K562 (cell line): ENCODE measurements around the gene DGKZ. TPM values are rescaled to one million over a fixed set of nuclear protein-coding genes. Genes with fewer than 3 reads are reported as not detected.

Experiments
- EP300 ChIP-seq: IDR thresholded peaks from 2 replicates; pipeline ENCODE4 v1.6.1; 2012; ENCODE audit warnings: low read length, improper control_type of control experiment
- FOXA3 ChIP-seq, 2 experiments: fragments of 450-650 bp in 1 of 2; sonication (generic) in 1 of 2; formaldehyde crosslinking; IDR thresholded peaks in 1 of 2; conservative IDR thresholded peaks in 1 of 2; 2 replicates each; pipeline versions ENCODE4 v1.4.0 to v1.8.0; 2020 to 2022; ENCODE audit warnings: mild to moderate bottlenecking in 2 of 2, missing genetic modification reagents in 1 of 2
- JUND ChIP-seq, 2 experiments: IDR thresholded peaks; 2 replicates in 1 of 2; 3 replicates in 1 of 2; pipeline ENCODE4 v1.6.1; 2011; ENCODE audit warnings: borderline replicate concordance in 2 of 2, low read depth in 2 of 2, low read length in 2 of 2, improper control_type of control experiment in 1 of 2, missing biosample characterization in 1 of 2, missing genetic modification characterization in 1 of 2, missing genetic modification reagents in 1 of 2
- KLF1 ChIP-seq: fragments of 450-650 bp; IDR thresholded peaks from 2 replicates; pipeline ENCODE4 v1.6.1; 2016; ENCODE audit warnings: missing genetic modification characterization, missing compliant biosample characterization
- PML ChIP-seq: IDR thresholded peaks from 2 replicates; pipeline ENCODE4 v1.6.1; 2012; ENCODE audit warnings: low read length, inconsistent platforms
- PRMT5 ChIP-seq: sonication (generic); formaldehyde crosslinking; IDR thresholded peaks from 2 replicates; pipeline ENCODE4 v1.5.0; 2020; ENCODE audit warnings: missing genetic modification reagents
- PRPF4 ChIP-seq: fragments of 200-400 bp; formaldehyde crosslinking; IDR thresholded peaks from one replicate; pipeline ENCODE4 v1.6.1; 2017; ENCODE audit warnings: low read length, low read depth, mild to moderate bottlenecking; ENCODE audit not compliant: insufficient read depth, poor library complexity, severe bottlenecking
- SMAD4 ChIP-seq: fragments of 250-450 bp; sonication (Bioruptor Pico); conservative IDR thresholded peaks from 2 replicates; pipeline ENCODE4 v1.8.0; 2021; ENCODE audit warnings: inconsistent platforms, mild to moderate bottlenecking, moderate library complexity
- SMC3 ChIP-seq: conservative IDR thresholded peaks from 2 replicates; pipeline ENCODE4 v1.6.1; 2011; ENCODE audit warnings: low read depth, low read length, improper control_type of control experiment; ENCODE audit not compliant: insufficient read depth
- TCF3 ChIP-seq: sonication (generic); formaldehyde crosslinking; IDR thresholded peaks from 2 replicates; pipeline ENCODE4 v1.4.0; 2020; ENCODE audit warnings: mild to moderate bottlenecking, missing genetic modification reagents
- ZC3H11A ChIP-seq: IDR thresholded peaks from 2 replicates; pipeline ENCODE4 v1.6.1; 2012; ENCODE audit warnings: low read depth, low read length, improper control_type of control experiment
- ZNF239 ChIP-seq: fragments of 250-450 bp; sonication (Bioruptor Pico); IDR thresholded peaks from 2 replicates; pipeline ENCODE4 v1.4.0; 2020; ENCODE audit warnings: mild to moderate bottlenecking
- ZNF316 ChIP-seq: fragments of 450-650 bp; IDR thresholded peaks from 2 replicates; pipeline ENCODE4 v1.6.1; 2016
- ZNF717 ChIP-seq: fragments of 250-450 bp; sonication (Bioruptor Pico); IDR thresholded peaks from 2 replicates; pipeline ENCODE4 v1.5.0; 2021
- polyA plus RNA-seq, 8 experiments: library from polyadenylated mRNA; depleted of rRNA in 4 of 8; stranded (reverse) in 5 of 8; unstranded in 3 of 8; fragments of >200 nt; fragmentation: Nextera tagmentation in 2 of 8; fragmentation: Illumina TruSeq in 1 of 8; extraction: Ambion mirVana in 2 of 8; extraction: Trizol in 1 of 8; gene quantifications; 2 replicates each; pipeline versions ENCODE4 v1.2.1 to v1.2.3, GENCODE V29; 2011 to 2014; ENCODE audit warnings: inconsistent platforms in 1 of 8, missing spikeins in 1 of 8
- total RNA-seq, 7 experiments: library from RNA; depleted of rRNA in 6 of 7; stranded (reverse); fragments of >200 nt in 6 of 7; fragmentation: Illumina TruSeq in 2 of 7; extraction: Trizol in 2 of 7; gene quantifications; 2 replicates each; pipeline versions ENCODE4 v1.2.1 to v1.2.3, GENCODE V29; 2011 to 2021; ENCODE audit warnings: low replicate concordance in 1 of 7
- TF ChIP-seq, protein P1 (sequence below): sonication (generic); formaldehyde crosslinking; IDR thresholded peaks from 2 replicates; pipeline ENCODE4 v1.8.0; 2023; ENCODE audit warnings: mild to moderate bottlenecking, missing genetic modification reagents
- TF ChIP-seq, protein P2 (sequence below): sonication (generic); formaldehyde crosslinking; IDR thresholded peaks from 2 replicates; pipeline ENCODE4 v1.8.1; 2023; ENCODE audit warnings: missing genetic modification reagents, mild to moderate bottlenecking, borderline replicate concordance
- TF ChIP-seq, protein P3 (sequence below): fragments of 450-650 bp; IDR thresholded peaks from 2 replicates; pipeline ENCODE4 v1.6.1; 2017; ENCODE audit warnings: mild to moderate bottlenecking, moderate library complexity
- TF ChIP-seq, protein P4 (sequence below): fragments of 450-650 bp; IDR thresholded peaks from 2 replicates; pipeline ENCODE4 v1.6.1; 2016; ENCODE audit warnings: missing biosample characterization, missing genetic modification characterization
- TF ChIP-seq, protein P5 (sequence below): fragments of 450-650 bp; IDR thresholded peaks from 2 replicates; pipeline ENCODE4 v1.6.1; 2016

Gene DGKZ
- total and polyA plus RNA-seq, 9 of the 15 experiments (the other 6 are each of a cell fraction or from before 2014, with no cell fraction given), result 0.51 to 100 (median 44.2) TPM

DNA sequence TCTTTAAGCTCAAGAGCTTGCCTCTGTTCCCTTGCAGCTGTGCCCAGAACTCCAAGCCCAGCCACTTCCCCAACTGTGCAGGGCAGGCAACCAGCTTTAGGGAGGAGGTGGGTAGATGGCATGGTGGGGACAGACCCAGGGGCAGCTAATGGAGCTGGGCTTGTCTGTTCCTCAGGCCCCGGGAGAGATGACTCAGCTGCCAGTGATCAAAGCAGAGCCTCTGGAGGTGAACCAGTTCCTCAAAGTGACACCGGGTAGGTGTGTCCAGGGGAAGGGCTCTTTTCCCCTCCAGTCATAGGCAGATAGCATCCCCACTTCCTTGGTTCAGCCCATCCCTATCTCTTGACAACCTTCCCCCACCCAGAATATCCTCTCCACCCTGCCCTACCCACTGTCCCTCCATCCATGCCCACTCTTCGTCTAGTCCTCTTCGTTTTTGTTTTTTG lies 37.4 kb upstream of the DGKZ start (continued):
- TF ChIP-seq, protein P1, sequence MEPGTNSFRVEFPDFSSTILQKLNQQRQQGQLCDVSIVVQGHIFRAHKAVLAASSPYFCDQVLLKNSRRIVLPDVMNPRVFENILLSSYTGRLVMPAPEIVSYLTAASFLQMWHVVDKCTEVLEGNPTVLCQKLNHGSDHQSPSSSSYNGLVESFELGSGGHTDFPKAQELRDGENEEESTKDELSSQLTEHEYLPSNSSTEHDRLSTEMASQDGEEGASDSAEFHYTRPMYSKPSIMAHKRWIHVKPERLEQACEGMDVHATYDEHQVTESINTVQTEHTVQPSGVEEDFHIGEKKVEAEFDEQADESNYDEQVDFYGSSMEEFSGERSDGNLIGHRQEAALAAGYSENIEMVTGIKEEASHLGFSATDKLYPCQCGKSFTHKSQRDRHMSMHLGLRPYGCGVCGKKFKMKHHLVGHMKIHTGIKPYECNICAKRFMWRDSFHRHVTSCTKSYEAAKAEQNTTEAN (CRISPR knock-in tag), result no peak
- no peak for TF ChIP-seq PRPF4
- peak; percentile 15; the same call in 1 of the 2 replicates for TF ChIP-seq EP300
- peak; percentile 76 for TF ChIP-seq ZNF316
- TF ChIP-seq PRMT5 (CRISPR knock-in tag), result no peak
- no peak for TF ChIP-seq ZNF239
- TF ChIP-seq, protein P2, sequence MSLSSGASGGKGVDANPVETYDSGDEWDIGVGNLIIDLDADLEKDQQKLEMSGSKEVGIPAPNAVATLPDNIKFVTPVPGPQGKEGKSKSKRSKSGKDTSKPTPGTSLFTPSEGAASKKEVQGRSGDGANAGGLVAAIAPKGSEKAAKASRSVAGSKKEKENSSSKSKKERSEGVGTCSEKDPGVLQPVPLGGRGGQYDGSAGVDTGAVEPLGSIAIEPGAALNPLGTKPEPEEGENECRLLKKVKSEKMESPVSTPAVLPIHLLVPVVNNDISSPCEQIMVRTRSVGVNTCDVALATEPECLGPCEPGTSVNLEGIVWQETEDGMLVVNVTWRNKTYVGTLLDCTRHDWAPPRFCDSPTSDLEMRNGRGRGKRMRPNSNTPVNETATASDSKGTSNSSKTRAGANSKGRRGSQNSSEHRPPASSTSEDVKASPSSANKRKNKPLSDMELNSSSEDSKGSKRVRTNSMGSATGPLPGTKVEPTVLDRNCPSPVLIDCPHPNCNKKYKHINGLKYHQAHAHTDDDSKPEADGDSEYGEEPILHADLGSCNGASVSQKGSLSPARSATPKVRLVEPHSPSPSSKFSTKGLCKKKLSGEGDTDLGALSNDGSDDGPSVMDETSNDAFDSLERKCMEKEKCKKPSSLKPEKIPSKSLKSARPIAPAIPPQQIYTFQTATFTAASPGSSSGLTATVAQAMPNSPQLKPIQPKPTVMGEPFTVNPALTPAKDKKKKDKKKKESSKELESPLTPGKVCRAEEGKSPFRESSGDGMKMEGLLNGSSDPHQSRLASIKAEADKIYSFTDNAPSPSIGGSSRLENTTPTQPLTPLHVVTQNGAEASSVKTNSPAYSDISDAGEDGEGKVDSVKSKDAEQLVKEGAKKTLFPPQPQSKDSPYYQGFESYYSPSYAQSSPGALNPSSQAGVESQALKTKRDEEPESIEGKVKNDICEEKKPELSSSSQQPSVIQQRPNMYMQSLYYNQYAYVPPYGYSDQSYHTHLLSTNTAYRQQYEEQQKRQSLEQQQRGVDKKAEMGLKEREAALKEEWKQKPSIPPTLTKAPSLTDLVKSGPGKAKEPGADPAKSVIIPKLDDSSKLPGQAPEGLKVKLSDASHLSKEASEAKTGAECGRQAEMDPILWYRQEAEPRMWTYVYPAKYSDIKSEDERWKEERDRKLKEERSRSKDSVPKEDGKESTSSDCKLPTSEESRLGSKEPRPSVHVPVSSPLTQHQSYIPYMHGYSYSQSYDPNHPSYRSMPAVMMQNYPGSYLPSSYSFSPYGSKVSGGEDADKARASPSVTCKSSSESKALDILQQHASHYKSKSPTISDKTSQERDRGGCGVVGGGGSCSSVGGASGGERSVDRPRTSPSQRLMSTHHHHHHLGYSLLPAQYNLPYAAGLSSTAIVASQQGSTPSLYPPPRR, result no peak
- TF ChIP-seq, protein P3, sequence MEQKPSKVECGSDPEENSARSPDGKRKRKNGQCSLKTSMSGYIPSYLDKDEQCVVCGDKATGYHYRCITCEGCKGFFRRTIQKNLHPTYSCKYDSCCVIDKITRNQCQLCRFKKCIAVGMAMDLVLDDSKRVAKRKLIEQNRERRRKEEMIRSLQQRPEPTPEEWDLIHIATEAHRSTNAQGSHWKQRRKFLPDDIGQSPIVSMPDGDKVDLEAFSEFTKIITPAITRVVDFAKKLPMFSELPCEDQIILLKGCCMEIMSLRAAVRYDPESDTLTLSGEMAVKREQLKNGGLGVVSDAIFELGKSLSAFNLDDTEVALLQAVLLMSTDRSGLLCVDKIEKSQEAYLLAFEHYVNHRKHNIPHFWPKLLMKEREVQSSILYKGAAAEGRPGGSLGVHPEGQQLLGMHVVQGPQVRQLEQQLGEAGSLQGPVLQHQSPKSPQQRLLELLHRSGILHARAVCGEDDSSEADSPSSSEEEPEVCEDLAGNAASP, result no peak
- TF ChIP-seq, protein P4, sequence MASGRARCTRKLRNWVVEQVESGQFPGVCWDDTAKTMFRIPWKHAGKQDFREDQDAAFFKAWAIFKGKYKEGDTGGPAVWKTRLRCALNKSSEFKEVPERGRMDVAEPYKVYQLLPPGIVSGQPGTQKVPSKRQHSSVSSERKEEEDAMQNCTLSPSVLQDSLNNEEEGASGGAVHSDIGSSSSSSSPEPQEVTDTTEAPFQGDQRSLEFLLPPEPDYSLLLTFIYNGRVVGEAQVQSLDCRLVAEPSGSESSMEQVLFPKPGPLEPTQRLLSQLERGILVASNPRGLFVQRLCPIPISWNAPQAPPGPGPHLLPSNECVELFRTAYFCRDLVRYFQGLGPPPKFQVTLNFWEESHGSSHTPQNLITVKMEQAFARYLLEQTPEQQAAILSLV (tag), result no peak
- TF ChIP-seq SMAD4 (CRISPR knock-in tag), result 0 out of 2 replicates have a peak, but pooled peaks have one; percentile 27
- no peak for TF ChIP-seq KLF1 (tag)
- TF ChIP-seq PML, result no peak
- TF ChIP-seq ZNF717, result no peak
- TF ChIP-seq SMC3, result no peak
- TF ChIP-seq, protein P5, sequence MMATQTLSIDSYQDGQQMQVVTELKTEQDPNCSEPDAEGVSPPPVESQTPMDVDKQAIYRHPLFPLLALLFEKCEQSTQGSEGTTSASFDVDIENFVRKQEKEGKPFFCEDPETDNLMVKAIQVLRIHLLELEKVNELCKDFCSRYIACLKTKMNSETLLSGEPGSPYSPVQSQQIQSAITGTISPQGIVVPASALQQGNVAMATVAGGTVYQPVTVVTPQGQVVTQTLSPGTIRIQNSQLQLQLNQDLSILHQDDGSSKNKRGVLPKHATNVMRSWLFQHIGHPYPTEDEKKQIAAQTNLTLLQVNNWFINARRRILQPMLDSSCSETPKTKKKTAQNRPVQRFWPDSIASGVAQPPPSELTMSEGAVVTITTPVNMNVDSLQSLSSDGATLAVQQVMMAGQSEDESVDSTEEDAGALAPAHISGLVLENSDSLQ, result peak; percentile 72
- 0 out of 2 replicates have a peak, but pooled peaks have one; percentile 24 for TF ChIP-seq TCF3 (CRISPR knock-in tag)
- no peak for TF ChIP-seq FOXA3 (CRISPR knock-in tag; conservative IDR thresholded peaks at IDR 0.05 in 1 of 2, IDR thresholded peaks at IDR 0.05 in 1 of 2)
- peak; percentile 84 for TF ChIP-seq JUND (IDR thresholded peaks at IDR 0.05; ENCODE audit: borderline replicate concordance, low read depth, low read length)
- peak; percentile 84; the same call in 1 of the 3 replicates for TF ChIP-seq JUND (tag; IDR thresholded peaks at IDR 0.05; ENCODE audit: borderline replicate concordance, low read depth, low read length)
- TF ChIP-seq ZC3H11A, result no peak
